Right atrium auricular region (tissue), 2 donors: ENCODE measurements around the gene FHAD1. TPM values are rescaled to one million over a fixed set of nuclear protein-coding genes. Genes with fewer than 3 reads are reported as not detected.

Experiments
- DNase-seq: peaks from one replicate; pipeline ENCODE4 v3.0.0-alpha.2; 2019; ENCODE audit warnings: low spot score
- H3K27ac ChIP-seq, 2 donors: fragments of 200-600 bp; sonication (generic); 1 replicate in 1 of 2; 2 replicates in 1 of 2; pipeline ENCODE4 v1.5.1; 2016 to 2019
- H3K27me3 ChIP-seq, 2 donors: fragments of 200-600 bp; sonication (generic); one replicate each; pipeline versions ENCODE4 v1.5.1 to v1.6.0; 2017 to 2019
- H3K36me3 ChIP-seq: fragments of 200-600 bp; sonication (generic); one replicate; pipeline ENCODE4 v1.5.1; 2016
- H3K4me1 ChIP-seq, 2 donors: fragments of 200-600 bp; sonication (generic); one replicate each; pipeline versions ENCODE4 v1.5.1 to v1.6.0; 2017 to 2019
- H3K4me3 ChIP-seq, 2 donors: fragments of 200-600 bp; sonication (generic); 1 replicate in 1 of 2; 2 replicates in 1 of 2; pipeline ENCODE4 v1.5.1; 2017 to 2019; ENCODE audit warnings: mild to moderate bottlenecking in 1 of 2, moderate library complexity in 1 of 2
- H3K9me3 ChIP-seq, 2 donors: fragments of 200-600 bp; sonication (generic); one replicate each; pipeline ENCODE4 v1.5.1; 2019
- CTCF ChIP-seq, 2 donors: fragments of 200-600 bp; sonication (generic); IDR thresholded peaks; one replicate each; pipeline ENCODE4 v1.5.1; 2019; ENCODE audit warnings: antibody characterized with exemption in 2 of 2
- total RNA-seq, 2 donors: library from RNA; depleted of rRNA; stranded (reverse); fragments of >200 nt; gene quantifications; one replicate each; pipeline ENCODE4 v1.1.0, GENCODE V29; 2016

Gene FHAD1
- total RNA-seq, 2 donors from 2014 or later = not detected

GRCh38 chr1:15245593-15246360, 1.2 kb upstream of the FHAD1 start:
- no peak for TF ChIP-seq CTCF (IDR thresholded peaks at IDR 0.05)
- Histone ChIP-seq H3K4me3 (no peak overlapping the region), H3K27me3 (no peaks in the 10 kb centered on the region), H3K36me3 (no peaks in the 10 kb centered on the region), H3K9me3 (no peaks in the 10 kb centered on the region), H3K4me1 (peaks cover 0 to 15% of the 10 kb centered on the region in 2 donors), H3K27ac (no peak overlapping the region)
- DNase-seq = peak; percentile 51

GRCh38 chr1:15248216-15248615, 1.2 kb downstream of the FHAD1 start:
- DNase-seq = peak; percentile 13
- no peaks in the 10 kb centered on the region for H3K9me3 ChIP-seq
- no peaks in the 10 kb centered on the region for H3K27me3 ChIP-seq
- peaks cover 0 to 15% of the 10 kb centered on the region in 2 donors for H3K4me1 ChIP-seq
- no peak for TF ChIP-seq CTCF (IDR thresholded peaks at IDR 0.05)
- no peak overlapping the region for H3K27ac ChIP-seq
- no peaks in the 10 kb centered on the region for H3K36me3 ChIP-seq
- H3K4me3 ChIP-seq = no peak overlapping the region

- no peak for DNase-seq
- Histone ChIP-seq H3K4me3 (no peak overlapping the region), H3K36me3 (no peaks in the 10 kb centered on the region), H3K4me1 (peaks cover 0 to 10% of the 10 kb centered on the region in 2 donors), H3K27me3 (no peaks in the 10 kb centered on the region), H3K9me3 (no peaks in the 10 kb centered on the region), H3K27ac (no peak overlapping the region)
- TF ChIP-seq CTCF (IDR thresholded peaks at IDR 0.05) = no peak
Observed at GRCh38 chr1:15249081-15249480, 2.1 kb downstream of the FHAD1 start.

- no peak for TF ChIP-seq CTCF (IDR thresholded peaks at IDR 0.05)
- Histone ChIP-seq H3K9me3 (no peaks in the 10 kb centered on the region), H3K36me3 (no peaks in the 10 kb centered on the region), H3K27me3 (no peaks in the 10 kb centered on the region), H3K4me3 (no peak overlapping the region), H3K27ac (no peak overlapping the region), H3K4me1 (peaks cover 0 to 5% of the 10 kb centered on the region in 2 donors)
- DNase-seq = no peak
Observed at GRCh38 chr1:15251857-15252835, 5.1 kb downstream of the FHAD1 start.

GRCh38 chr1:15254559-15254958, 7.5 kb downstream of the FHAD1 start:
- Histone ChIP-seq H3K4me3 (no peak overlapping the region), H3K36me3 (no peaks in the 10 kb centered on the region), H3K27ac (no peak overlapping the region), H3K9me3 (no peaks in the 10 kb centered on the region), H3K27me3 (no peaks in the 10 kb centered on the region), H3K4me1 (no peaks in the 10 kb centered on the region)
- TF ChIP-seq CTCF (IDR thresholded peaks at IDR 0.05) = no peak
- no peak for DNase-seq
